ENCODE data around the gene PHACTR3.

PHACTR3 gene

DNA sequence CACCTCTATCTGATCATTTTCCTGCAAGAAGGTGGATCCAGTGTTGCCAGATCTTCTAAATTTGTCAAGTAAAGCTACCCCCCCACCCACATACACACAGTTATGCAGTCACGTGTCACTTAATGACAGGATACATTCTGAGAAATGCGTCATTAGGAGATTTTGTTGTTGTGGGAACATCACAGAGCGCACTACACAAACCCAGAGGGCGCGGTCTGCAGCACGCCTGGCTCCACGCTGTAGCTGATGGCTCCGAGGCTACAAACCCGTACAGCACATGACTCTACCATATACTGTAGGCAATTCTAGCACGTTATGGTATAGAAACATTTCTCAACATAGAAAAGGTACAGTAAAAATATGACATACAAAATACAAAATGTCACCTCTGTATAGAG is 202.2 kb downstream of the PHACTR3 start:
- FAIRE-seq: no peak

DNA sequence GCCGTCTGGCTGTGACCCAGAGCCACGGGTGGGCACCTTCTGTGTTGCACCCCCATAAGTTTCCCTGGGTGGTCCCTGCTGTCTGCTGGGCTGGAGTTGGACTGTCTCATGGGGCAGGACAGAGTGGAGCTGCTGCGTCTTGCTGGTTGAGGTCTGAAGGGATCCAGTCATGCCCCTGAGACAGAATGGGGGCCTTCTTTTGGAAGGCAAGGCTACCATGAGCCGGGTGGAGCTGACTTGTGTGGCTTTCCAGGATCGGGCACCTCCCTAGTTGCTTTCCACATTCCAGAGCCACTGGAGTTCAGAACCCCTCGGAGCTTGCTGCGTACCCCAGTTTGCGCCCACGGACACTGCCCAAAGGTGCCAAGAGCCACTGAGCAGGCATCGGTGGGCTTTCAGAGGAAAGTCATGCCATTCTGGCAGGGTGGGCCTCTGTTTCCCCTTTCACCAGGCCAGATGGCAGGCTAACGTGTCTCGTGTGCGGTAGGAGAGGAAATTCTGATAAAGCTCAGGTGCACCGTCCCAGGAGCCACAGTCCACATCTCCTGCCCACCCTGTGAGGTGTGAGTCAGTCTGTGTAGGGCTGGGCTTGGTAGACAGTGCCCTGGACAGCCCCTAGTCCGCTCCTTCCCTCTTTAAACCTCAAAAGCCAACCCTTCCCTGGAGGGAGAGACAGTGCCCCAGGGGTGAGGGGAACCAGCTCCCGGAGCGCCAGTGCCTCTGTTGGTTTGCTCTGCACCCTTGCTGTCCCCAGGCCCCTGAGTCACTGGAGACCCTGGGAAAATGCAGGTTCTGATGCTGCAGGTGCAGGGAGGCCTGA is 203.8 kb downstream of the PHACTR3 start:
- FAIRE-seq: no peak

- no peak for FAIRE-seq
Measured at GRCh38 chr20:59808729-59809381, 204.5 kb downstream of the PHACTR3 start.

DNA sequence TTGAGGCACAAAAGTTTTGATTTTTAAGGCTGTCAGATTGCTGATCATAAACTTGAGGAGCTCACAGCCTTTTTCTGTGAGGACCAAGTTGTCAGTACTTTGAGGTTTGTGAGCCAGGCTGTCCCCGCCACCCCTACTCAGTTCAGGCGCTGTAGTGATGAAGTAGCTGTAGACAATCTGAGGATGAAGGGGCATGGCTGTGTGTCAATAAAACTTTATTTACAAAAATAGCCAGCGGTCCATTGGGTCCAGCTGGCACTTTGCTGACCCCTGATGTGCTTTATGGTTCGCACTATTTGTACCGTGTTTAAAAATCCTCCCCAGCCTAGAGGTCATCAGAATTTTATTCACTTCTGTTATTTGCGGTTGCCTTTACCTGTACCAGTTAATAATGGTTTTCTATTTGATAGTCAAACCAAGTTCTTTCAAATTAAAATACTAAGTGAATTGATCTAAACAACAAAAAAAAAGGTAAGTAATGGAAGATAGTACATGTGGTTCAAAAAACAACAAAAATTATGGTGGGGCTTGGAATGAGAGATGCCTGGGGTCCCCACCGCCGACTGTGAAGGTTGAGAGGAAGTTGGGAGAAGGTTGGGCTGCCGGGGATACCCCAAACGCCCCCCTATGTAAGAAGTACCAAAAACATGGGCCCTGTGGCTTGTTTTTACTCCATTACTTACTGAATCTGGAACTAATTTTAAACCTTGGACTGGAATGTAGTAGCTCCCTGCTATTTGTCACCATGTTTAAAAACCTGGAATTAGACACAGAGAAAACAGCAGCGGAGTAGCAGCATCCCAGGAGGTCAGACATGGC is 205.5 kb downstream of the PHACTR3 start:
- FAIRE-seq: no peak

- no peak for FAIRE-seq
Measured at GRCh38 chr20:59810449-59811187, 206.3 kb downstream of the PHACTR3 start.

DNA sequence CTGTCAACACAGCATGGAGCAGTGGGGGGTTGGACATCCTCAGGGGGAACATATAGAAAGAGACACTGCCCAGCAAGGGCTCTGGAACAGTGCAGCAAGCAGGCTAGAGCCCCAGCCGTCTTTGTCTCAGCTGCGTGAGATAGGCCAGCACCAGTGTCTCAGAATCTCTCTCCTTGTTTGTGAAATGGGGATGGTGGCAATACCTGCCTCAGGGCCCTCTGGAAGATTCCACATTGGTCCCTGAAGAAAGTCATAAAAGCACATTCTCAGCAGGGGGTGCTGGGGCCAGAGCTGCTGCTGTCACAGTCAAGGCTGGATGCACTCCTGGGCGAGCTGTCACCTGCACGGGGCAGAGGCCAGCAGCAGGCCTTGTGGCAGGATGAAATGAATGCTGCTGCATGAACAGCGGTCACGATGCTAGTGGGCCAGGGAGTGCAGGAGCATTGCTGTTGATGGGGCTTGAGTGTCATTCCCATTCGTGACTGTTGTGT is 207.4 kb downstream of the PHACTR3 start:
- no peak for FAIRE-seq

- no peak for FAIRE-seq
Measured at GRCh38 chr20:59812286-59813125, 208.2 kb downstream of the PHACTR3 start.

- no peak for FAIRE-seq
Measured at GRCh38 chr20:59813126-59813947, 209.0 kb downstream of the PHACTR3 start.

- FAIRE-seq: no peak
Measured at GRCh38 chr20:59813948-59814839, 209.9 kb downstream of the PHACTR3 start.

DNA sequence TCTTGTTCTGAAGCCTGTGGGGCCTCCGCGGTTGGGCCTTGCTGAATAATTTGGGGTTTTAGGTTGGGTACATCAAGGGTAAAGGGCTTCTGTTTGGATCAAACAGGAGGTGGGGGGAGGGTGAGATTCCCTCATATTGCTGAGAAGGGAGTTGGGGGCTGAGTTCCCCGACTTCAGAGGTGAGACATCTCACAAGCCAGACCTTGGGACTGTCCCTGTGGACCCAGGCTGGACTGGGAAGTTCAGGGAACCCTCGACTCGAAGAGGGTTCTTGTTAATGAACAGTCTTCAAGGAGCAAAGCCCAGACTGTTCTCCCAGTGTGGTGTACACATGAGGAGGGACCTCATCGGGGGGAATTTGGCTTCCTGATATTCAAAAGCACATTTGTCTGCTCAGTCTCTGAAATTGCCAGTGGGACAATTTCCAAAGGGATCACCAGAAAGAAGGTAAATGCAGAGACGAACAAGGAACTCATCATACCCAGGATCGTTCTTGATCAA is 210.6 kb downstream of the PHACTR3 start:
- no peak for FAIRE-seq

GRCh38 chr20:59816146-59816738 is 211.9 kb downstream of the PHACTR3 start:
- FAIRE-seq: no peak

DNA sequence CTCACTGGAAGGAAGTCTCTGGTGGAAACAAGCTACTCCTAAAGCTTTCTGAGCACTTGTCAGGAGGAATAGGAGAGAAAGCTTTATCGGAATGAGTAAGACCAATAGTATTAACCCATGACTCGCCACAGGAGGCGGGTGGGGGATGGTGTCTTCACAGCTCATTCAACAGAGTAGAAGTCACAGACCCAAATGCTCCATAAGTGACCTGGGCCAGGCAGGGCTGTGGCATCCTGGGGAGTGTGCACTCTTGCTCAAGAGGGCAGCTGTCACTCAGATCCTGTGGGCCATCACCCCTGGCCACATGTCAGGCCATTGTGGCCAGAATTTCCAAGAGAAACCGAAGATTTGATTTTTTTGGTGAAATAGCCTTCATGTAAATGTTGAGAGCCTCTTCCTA is 213.1 kb downstream of the PHACTR3 start:
- no peak for FAIRE-seq

DNA sequence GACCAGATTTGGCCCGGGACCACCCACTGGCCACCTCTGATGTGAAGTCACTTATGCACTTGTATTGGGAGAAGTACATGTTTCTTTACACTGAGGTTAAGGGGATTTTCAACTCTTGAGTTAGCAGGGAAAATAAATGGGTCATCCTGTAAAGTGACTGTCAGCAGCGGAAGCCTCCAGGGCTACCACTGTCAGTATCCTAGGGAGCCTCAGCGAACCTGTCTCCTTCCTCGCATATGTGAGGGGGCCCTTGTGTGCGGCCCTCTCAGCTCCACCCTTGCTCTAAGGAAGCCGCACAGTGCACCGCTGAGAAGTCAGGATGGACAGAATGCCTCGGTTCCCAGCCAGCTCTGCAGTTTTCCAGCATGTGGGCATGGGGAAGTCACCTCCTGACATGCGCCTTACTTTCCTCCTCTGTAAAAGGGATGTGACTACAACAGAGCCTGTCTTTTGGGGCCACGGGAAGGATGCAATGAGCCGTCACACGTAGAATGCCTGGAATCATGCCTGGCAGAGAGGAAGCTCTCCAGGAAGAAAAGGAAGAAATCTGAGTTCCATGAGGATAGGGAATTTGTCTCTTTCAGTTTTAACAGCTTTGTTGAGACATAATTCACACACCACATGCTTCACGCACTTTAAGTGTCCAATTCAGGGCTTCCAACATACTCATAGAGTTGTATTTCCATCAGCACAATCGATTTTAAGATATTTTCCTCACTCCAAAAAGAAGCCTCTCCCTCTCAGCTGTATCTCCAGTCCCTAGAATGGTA is 213.7 kb downstream of the PHACTR3 start:
- FAIRE-seq: no peak

- no peak for FAIRE-seq
Measured at GRCh38 chr20:59818911-59819310, 214.6 kb downstream of the PHACTR3 start.

DNA sequence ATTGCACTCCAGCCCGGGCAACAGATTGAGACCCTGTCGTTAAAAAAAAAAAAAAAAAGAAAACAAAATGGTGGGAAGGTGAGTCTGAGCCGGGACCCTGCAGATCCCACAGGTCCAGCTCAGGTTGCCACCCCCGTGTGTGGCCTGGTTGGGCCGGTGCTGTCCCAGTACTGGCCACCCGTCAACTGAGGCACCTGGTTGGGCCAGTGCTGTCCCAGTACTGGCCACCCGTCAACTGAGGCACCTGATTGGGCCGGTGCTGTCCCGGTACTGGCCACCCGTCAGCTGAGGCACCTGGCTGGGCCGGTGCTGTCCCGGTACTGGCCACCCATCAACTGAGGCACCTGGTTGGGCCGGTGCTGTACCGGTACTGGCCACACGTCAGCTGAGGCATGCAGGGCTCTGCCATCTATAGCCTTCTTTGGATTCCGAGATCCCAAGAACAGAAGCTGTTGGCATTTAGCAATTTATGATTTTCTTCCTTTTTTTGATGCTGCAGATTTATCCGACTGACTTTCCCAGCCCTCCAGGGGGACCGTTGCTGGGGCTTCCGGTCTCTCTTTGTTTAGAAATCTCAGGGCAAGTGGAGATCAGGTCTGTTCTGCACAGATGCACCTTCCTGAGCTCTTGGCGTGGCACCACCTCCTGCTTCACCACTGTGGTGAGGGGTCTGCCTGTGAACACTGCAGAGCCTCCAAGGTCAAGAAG is 215.3 kb downstream of the PHACTR3 start:
- FAIRE-seq: no peak

- no peak for FAIRE-seq
Measured at GRCh38 chr20:59820204-59821041, 216.1 kb downstream of the PHACTR3 start.

DNA sequence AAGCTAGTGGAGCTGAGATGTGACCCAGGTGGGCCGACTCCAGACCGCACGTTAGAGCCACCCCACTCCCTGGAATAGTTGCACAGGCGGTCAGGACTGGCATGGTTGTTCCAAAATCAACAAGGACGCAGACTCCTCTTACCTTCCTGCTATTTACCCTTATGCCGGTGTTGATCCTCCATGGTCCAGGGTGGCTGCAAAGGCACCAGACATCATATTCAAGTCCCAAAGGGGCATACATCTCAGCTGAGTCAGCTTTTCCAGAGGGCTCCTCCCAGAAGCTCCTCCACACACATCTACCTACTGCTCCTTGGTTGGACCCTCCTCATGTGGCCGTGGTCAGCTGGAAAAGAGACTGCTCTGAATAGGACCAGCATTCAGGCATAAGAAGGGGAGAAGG is 216.9 kb downstream of the PHACTR3 start:
- FAIRE-seq: no peak

All from A204.1 (cell line).